H1 (cell line): ENCODE data around the gene SLC25A42. TPM values are rescaled to one million over a fixed set of nuclear protein-coding genes. Genes with fewer than 3 reads are reported as not detected.

Experiments used
- polyA plus RNA-seq, 7 experiments: library from polyadenylated mRNA; depleted of rRNA in 3 of 7; stranded (reverse) in 5 of 7; unstranded in 2 of 7; fragments of >200 nt in 5 of 7; fragments of 200-250 nt in 2 of 7; gene quantifications; 1 replicate in 5 of 7; 2 replicates in 1 of 7; 4 replicates in 1 of 7; pipeline versions ENCODE4 v1.2.1 to v1.2.3, GENCODE V29; 2011 to 2013; ENCODE audit warnings: missing spikeins in 2 of 7, mixed read lengths in 2 of 7
- total RNA-seq: library from RNA; stranded (reverse); fragmentation: NEBNext Ultra II Directional; extraction: Animal tissue kit (Norgen Biotek cat#: 25700); gene quantifications from 2 replicates; pipeline ENCODE4 v1.2.1, GENCODE V29; 2021
- TF ChIP-seq, protein P1 (sequence below): fragments of 300-600 bp; sonication (generic); IDR thresholded peaks from 2 replicates; pipeline ENCODE4 v1.7.1; 2012; ENCODE audit warnings: low read length, moderate library complexity, mild to moderate bottlenecking, inconsistent platforms; ENCODE audit not compliant: insufficient replicate concordance
- TF ChIP-seq, protein P2 (sequence below): IDR thresholded peaks from 2 replicates; pipeline ENCODE4 v1.6.1; 2012; ENCODE audit warnings: low read length, inconsistent platforms

The SLC25A42 gene
- total and polyA plus RNA-seq, 2 of the 8 experiments (the other 6 are each of a cell fraction or from before 2014, with no cell fraction given), result 5.9 to 6.2 TPM

DNA sequence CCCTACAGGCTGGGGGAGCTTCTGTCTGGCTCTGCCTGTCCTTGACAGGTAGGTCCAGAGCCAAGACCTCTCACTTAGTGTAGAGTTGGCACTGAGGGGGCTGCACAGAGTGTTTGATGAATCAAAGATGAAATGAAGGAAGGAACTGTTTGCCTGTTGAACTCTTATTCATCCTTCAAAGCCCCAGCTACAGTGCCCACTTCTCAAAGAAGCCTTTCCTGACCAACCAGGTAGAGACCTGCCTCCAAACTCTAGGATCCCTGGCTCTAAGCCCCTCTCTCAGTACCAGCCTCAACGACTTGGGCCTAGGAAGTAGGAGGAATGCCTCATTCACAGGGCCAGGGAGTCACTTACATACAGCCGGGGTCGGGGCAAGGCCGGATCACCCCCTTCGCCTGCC, 83.5 kb downstream of the SLC25A42 start (continued):
- TF ChIP-seq, protein P1, sequence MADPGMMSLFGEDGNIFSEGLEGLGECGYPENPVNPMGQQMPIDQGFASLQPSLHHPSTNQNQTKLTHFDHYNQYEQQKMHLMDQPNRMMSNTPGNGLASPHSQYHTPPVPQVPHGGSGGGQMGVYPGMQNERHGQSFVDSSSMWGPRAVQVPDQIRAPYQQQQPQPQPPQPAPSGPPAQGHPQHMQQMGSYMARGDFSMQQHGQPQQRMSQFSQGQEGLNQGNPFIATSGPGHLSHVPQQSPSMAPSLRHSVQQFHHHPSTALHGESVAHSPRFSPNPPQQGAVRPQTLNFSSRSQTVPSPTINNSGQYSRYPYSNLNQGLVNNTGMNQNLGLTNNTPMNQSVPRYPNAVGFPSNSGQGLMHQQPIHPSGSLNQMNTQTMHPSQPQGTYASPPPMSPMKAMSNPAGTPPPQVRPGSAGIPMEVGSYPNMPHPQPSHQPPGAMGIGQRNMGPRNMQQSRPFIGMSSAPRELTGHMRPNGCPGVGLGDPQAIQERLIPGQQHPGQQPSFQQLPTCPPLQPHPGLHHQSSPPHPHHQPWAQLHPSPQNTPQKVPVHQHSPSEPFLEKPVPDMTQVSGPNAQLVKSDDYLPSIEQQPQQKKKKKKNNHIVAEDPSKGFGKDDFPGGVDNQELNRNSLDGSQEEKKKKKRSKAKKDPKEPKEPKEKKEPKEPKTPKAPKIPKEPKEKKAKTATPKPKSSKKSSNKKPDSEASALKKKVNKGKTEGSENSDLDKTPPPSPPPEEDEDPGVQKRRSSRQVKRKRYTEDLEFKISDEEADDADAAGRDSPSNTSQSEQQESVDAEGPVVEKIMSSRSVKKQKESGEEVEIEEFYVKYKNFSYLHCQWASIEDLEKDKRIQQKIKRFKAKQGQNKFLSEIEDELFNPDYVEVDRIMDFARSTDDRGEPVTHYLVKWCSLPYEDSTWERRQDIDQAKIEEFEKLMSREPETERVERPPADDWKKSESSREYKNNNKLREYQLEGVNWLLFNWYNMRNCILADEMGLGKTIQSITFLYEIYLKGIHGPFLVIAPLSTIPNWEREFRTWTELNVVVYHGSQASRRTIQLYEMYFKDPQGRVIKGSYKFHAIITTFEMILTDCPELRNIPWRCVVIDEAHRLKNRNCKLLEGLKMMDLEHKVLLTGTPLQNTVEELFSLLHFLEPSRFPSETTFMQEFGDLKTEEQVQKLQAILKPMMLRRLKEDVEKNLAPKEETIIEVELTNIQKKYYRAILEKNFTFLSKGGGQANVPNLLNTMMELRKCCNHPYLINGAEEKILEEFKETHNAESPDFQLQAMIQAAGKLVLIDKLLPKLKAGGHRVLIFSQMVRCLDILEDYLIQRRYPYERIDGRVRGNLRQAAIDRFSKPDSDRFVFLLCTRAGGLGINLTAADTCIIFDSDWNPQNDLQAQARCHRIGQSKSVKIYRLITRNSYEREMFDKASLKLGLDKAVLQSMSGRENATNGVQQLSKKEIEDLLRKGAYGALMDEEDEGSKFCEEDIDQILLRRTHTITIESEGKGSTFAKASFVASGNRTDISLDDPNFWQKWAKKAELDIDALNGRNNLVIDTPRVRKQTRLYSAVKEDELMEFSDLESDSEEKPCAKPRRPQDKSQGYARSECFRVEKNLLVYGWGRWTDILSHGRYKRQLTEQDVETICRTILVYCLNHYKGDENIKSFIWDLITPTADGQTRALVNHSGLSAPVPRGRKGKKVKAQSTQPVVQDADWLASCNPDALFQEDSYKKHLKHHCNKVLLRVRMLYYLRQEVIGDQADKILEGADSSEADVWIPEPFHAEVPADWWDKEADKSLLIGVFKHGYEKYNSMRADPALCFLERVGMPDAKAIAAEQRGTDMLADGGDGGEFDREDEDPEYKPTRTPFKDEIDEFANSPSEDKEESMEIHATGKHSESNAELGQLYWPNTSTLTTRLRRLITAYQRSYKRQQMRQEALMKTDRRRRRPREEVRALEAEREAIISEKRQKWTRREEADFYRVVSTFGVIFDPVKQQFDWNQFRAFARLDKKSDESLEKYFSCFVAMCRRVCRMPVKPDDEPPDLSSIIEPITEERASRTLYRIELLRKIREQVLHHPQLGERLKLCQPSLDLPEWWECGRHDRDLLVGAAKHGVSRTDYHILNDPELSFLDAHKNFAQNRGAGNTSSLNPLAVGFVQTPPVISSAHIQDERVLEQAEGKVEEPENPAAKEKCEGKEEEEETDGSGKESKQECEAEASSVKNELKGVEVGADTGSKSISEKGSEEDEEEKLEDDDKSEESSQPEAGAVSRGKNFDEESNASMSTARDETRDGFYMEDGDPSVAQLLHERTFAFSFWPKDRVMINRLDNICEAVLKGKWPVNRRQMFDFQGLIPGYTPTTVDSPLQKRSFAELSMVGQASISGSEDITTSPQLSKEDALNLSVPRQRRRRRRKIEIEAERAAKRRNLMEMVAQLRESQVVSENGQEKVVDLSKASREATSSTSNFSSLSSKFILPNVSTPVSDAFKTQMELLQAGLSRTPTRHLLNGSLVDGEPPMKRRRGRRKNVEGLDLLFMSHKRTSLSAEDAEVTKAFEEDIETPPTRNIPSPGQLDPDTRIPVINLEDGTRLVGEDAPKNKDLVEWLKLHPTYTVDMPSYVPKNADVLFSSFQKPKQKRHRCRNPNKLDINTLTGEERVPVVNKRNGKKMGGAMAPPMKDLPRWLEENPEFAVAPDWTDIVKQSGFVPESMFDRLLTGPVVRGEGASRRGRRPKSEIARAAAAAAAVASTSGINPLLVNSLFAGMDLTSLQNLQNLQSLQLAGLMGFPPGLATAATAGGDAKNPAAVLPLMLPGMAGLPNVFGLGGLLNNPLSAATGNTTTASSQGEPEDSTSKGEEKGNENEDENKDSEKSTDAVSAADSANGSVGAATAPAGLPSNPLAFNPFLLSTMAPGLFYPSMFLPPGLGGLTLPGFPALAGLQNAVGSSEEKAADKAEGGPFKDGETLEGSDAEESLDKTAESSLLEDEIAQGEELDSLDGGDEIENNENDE, result no peak
- TF ChIP-seq, protein P2, sequence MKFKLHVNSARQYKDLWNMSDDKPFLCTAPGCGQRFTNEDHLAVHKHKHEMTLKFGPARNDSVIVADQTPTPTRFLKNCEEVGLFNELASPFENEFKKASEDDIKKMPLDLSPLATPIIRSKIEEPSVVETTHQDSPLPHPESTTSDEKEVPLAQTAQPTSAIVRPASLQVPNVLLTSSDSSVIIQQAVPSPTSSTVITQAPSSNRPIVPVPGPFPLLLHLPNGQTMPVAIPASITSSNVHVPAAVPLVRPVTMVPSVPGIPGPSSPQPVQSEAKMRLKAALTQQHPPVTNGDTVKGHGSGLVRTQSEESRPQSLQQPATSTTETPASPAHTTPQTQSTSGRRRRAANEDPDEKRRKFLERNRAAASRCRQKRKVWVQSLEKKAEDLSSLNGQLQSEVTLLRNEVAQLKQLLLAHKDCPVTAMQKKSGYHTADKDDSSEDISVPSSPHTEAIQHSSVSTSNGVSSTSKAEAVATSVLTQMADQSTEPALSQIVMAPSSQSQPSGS, result no peak
